WERI-Rb-1 (cell line): ENCODE results near the gene ABHD17A.

Source experiments
- DNase-seq: peaks from one replicate; pipeline ENCODE4 v3.0.0-alpha.2; 2020
- H3K27ac ChIP-seq: fragments of 250-450 bp; sonication (Bioruptor Pico); 2 replicates; pipeline ENCODE4 v1.5.1; 2020; ENCODE audit warnings: mild to moderate bottlenecking, moderate library complexity
- H3K27me3 ChIP-seq: fragments of 250-450 bp; sonication (Bioruptor Pico); 2 replicates; pipeline ENCODE4 v1.5.1; 2021; ENCODE audit warnings: mild to moderate bottlenecking, low read depth, moderate library complexity; ENCODE audit not compliant: insufficient read depth, severe bottlenecking
- H3K36me3 ChIP-seq: fragments of 250-450 bp; sonication (Bioruptor Pico); 2 replicates; pipeline ENCODE4 v1.5.1; 2020; ENCODE audit warnings: mild to moderate bottlenecking, moderate library complexity
- H3K4me3 ChIP-seq: 2 replicates; pipeline ENCODE4 v1.5.1; 2011; ENCODE audit warnings: low read depth, mild to moderate bottlenecking, control low read depth, low read length
- H3K9me3 ChIP-seq: fragments of 250-450 bp; sonication (Bioruptor Pico); 2 replicates; pipeline ENCODE4 v1.5.1; 2021; ENCODE audit warnings: mild to moderate bottlenecking, moderate library complexity; ENCODE audit not compliant: severe bottlenecking
- TF ChIP-seq, protein P1 (sequence below): IDR thresholded peaks from 2 replicates; pipeline ENCODE4 v1.5.1; 2011; ENCODE audit warnings: low read depth, mild to moderate bottlenecking, control low read depth, inconsistent platforms, low read length

ABHD17A gene

DNA sequence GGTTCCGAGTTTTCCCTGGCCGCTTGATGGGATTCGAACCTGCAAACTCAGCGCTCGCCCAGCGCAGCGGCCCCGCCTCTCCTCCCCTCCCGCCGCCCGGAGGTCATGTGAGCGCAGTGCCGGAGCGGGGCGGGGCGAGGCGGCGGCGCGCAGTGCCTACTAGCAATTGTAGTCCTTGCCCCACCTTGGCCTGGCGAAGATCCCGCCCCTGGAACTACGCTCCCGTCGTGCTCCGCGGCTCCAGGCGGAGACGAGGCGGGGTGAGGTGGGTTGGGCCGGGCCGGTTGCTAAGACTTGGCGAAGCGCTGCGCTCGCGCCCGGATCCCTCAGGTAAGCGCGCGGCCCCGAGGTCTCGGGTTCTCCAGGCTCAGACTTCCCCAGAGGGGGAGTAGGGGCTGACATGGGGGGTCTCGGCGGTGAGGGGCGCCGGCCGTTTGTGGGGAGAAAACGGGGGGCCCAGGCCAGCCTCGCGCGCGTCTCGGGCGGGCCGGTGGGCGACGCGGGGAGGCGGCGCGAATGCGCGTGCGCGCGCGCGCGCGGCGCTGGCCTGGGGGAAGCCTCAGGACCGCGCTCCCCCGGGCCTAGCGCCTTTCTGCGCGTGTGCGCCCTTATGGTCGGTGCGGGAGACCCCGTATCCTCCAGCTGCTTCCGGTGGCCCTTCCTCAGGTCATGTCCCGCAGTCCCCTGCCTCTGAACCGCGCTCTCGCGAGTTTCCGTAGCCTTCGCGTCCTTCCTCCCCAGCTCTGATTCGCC lies 20.0 kb upstream of the ABHD17A start, which contains the start of the genes ADAT3 and SCAMP4:
Gene ADAT3 (plus strand): TSS at position 290 of the 753 bp plus-strand sequence. CDS start 6,649 bp downstream, outside the sequence.
Gene SCAMP4 (plus strand): TSS at position 290 of the 753 bp plus-strand sequence. CDS start 9,621 bp downstream, outside the sequence.
- H3K27ac ChIP-seq = peak within 1 kb of the TSS; percentile 92
- peak within 1 kb of the TSS; percentile 43 for H3K4me3 ChIP-seq
- no peaks in the 10 kb centered on the region for H3K27me3 ChIP-seq
- TF ChIP-seq, protein P1, sequence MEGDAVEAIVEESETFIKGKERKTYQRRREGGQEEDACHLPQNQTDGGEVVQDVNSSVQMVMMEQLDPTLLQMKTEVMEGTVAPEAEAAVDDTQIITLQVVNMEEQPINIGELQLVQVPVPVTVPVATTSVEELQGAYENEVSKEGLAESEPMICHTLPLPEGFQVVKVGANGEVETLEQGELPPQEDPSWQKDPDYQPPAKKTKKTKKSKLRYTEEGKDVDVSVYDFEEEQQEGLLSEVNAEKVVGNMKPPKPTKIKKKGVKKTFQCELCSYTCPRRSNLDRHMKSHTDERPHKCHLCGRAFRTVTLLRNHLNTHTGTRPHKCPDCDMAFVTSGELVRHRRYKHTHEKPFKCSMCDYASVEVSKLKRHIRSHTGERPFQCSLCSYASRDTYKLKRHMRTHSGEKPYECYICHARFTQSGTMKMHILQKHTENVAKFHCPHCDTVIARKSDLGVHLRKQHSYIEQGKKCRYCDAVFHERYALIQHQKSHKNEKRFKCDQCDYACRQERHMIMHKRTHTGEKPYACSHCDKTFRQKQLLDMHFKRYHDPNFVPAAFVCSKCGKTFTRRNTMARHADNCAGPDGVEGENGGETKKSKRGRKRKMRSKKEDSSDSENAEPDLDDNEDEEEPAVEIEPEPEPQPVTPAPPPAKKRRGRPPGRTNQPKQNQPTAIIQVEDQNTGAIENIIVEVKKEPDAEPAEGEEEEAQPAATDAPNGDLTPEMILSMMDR = no peak
- peak; percentile 99 for DNase-seq
- H3K36me3 ChIP-seq = peaks cover 28% of the 10 kb centered on the region
- H3K9me3 ChIP-seq = no peaks in the 10 kb centered on the region

DNA sequence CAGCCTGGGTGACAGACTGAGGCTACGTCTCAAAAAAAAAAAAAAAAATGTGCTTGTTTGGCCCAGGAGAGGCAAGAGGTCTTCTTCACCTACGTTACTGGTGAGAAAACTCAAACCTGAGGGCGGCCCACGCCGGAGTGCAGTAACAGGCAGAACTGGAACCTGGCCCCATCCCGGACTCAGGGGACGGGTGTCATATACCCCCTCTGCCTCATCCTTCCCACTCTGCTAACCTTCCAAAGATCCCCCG lies 19.5 kb upstream of the ABHD17A start:
- peaks cover 24% of the 10 kb centered on the region for H3K36me3 ChIP-seq
- TF ChIP-seq, protein P1 = no peak
- H3K27ac ChIP-seq = peak overlapping the region; percentile 68
- no peaks in the 10 kb centered on the region for H3K9me3 ChIP-seq
- H3K4me3 ChIP-seq = peak overlapping the region; percentile 43
- no peaks in the 10 kb centered on the region for H3K27me3 ChIP-seq
- no peak for DNase-seq

DNA sequence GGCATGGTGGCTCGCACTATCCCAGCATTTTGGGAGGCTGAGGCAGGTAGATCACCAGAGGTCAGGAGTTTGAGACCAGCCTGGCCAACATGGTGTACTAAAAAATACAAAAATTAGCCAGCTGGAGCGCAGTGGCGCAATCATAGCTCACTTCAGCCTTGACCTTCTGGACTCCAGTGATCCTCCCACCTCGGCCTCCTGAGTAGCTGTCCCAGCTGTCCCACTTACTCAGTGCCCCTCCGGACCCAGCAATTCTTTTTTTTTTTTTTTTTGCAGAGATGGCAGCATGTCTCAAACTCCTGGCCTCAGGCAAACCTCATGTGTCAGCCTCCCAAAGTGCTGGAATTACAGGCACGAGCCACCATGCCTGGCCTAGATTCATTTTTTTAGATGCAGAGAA lies 17.6 kb upstream of the ABHD17A start:
- H3K36me3 ChIP-seq = peaks cover 12% of the 10 kb centered on the region
- H3K9me3 ChIP-seq = no peaks in the 10 kb centered on the region
- H3K4me3 ChIP-seq = no peak overlapping the region
- DNase-seq = no peak
- TF ChIP-seq, protein P1 = no peak
- H3K27ac ChIP-seq = no peak overlapping the region
- no peaks in the 10 kb centered on the region for H3K27me3 ChIP-seq

DNA sequence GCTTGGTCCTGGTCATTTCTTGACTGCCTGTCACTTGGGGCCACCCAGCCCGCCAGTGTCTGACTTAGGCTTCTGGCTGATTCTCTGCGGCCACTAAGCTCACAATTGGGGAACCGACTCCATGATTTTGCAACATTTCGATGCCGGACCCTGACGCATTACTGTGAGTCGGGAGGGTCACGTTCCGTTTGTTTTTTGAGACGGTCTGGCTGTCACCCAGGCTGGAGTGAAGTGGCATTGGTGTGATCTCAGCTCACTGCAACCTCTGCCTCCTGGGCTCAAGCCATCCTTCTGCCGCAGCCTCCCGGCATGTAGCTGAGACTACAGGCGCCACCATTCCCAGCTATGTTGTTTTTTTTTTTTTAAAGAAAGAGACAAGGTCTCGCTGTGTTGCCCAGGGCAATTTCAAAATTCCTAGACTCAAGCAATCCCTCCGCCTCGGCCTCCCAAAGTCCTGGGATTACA lies 16.7 kb upstream of the ABHD17A start:
- no peaks in the 10 kb centered on the region for H3K27me3 ChIP-seq
- H3K9me3 ChIP-seq = no peaks in the 10 kb centered on the region
- H3K27ac ChIP-seq = no peak overlapping the region
- no peak for DNase-seq
- H3K36me3 ChIP-seq = peaks cover 12% of the 10 kb centered on the region
- TF ChIP-seq, protein P1 = no peak
- no peak overlapping the region for H3K4me3 ChIP-seq

DNA sequence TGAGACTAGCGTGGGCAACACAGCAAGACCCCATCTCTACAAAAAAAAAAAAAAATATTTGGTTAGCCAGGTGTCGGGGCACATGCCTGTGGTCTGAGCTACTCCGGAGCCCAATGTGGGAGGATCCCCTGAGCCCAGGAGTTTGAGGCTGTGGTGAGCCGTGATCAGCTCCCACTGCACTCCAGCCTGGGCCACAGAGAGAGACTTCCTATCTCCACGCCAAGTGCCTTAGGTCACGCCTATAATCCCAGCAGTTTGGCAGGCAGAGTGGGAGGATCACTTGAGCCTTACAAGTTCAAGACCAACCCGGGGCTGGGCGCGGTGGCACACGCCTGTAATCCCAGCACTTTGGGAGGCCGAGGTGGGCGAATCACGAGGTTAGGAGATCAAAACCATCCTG lies 11.2 kb upstream of the ABHD17A start:
- no peak for DNase-seq
- no peak overlapping the region for H3K27ac ChIP-seq
- TF ChIP-seq, protein P1 = no peak
- H3K36me3 ChIP-seq = no peaks in the 10 kb centered on the region
- no peaks in the 10 kb centered on the region for H3K27me3 ChIP-seq
- no peaks in the 10 kb centered on the region for H3K9me3 ChIP-seq
- H3K4me3 ChIP-seq = no peak overlapping the region

DNA sequence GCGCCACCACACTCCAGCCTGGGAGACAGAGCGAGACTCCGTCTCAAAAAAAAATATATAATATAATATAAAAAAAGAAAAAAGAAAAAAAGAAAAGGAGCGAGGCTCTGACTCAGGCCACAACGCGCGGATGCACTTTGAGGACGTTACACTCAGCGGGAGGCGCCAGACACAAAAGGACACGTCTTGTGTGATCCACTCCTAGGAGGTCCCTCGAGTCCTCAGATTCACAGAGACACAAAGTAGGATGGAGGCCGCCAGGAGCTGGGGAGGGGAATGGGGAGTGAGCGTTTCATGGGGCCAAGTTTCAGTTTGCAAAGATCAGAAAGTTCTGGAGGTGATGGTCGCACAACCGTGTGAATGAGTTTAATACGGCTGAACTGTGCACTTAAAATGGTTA lies 8.5 kb upstream of the ABHD17A start:
- DNase-seq = no peak
- Histone ChIP-seq H3K36me3 (no peaks in the 10 kb centered on the region), H3K27me3 (no peaks in the 10 kb centered on the region), H3K4me3 (no peak overlapping the region), H3K27ac (no peak overlapping the region), H3K9me3 (no peaks in the 10 kb centered on the region)
- TF ChIP-seq, protein P1 = no peak
